Cardiac muscle cell (in vitro differentiated cells and primary cell): ENCODE measurements around the gene BCS1L. TPM values are rescaled to one million over a fixed set of nuclear protein-coding genes. Genes with fewer than 3 reads are reported as not detected.

ENCODE experiments used
- DNase-seq, 2 donors: peaks; one replicate each; pipeline versions ENCODE4 v3.0.0 to v3.0.0-alpha.2; 2010 to 2017; ENCODE audit warnings: low read depth in 1 of 2, low spot score in 1 of 2
- H3K27ac ChIP-seq: fragments of 200-600 bp; sonication (generic); 2 replicates; pipeline ENCODE4 v1.5.1; 2016
- H3K27me3 ChIP-seq: fragments of 200-600 bp; sonication (generic); 2 replicates; pipeline ENCODE4 v1.6.0; 2016; ENCODE audit warnings: control low read depth
- H3K36me3 ChIP-seq: fragments of 200-600 bp; sonication (generic); 2 replicates; pipeline ENCODE4 v1.5.1; 2016; ENCODE audit warnings: control low read depth
- H3K4me1 ChIP-seq: fragments of 200-600 bp; sonication (generic); 2 replicates; pipeline ENCODE4 v1.8.1; 2017; ENCODE audit warnings: low read depth, mild to moderate bottlenecking, mixed run types
- H3K4me3 ChIP-seq: fragments of 200-600 bp; sonication (generic); 2 replicates; pipeline ENCODE4 v1.5.1; 2016; ENCODE audit warnings: mild to moderate bottlenecking
- H3K9me3 ChIP-seq: fragments of 200-600 bp; sonication (generic); 2 replicates; pipeline ENCODE4 v1.5.1; 2017; ENCODE audit warnings: low read depth, mild to moderate bottlenecking, control low read depth
- CTCF ChIP-seq: IDR thresholded peaks from 2 replicates; pipeline ENCODE4 v1.5.1; 2012; ENCODE audit warnings: low read depth, mild to moderate bottlenecking, low read length
- polyA plus RNA-seq: library from polyadenylated mRNA; unstranded; fragments of >200 nt; fragmentation: Nextera tagmentation; extraction: Ambion mirVana; gene quantifications from 2 replicates; pipeline ENCODE4 v1.2.1, GENCODE V29; 2016
- total RNA-seq: library from RNA; depleted of rRNA; stranded (reverse); fragments of >200 nt; gene quantifications from 2 replicates; pipeline ENCODE4 v1.2.3, GENCODE V29; 2016

Gene BCS1L
- total and polyA plus RNA-seq, 2 experiments from 2014 or later, result 28.6 to 67.0 TPM

DNA sequence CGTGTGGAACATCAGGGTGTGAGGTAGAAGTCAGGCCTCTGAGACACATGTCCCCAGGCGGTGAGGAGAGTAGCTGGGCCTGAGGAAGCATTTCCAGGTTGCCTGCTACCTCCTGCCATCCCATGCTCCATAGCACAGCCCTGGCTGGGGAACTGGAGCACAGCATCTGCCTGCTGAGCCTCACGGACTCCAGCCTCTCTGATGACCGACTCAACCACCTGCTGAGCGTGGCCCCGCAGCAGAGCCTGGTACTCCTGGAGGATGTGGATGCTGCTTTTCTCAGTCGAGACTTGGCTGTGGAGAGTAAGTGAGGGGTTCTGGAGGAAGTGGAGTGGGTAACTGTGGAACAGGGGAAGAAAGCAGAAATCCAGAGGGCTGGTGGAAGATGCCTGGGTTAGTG, 2.9 kb downstream of the BCS1L start:
- DNase-seq, result no peak
- Histone ChIP-seq H3K27me3 (no peaks in the 10 kb centered on the region), H3K4me1 (peaks cover 3% of the 10 kb centered on the region), H3K4me3 (no peak overlapping the region), H3K9me3 (no peaks in the 10 kb centered on the region), H3K27ac (no peak overlapping the region), H3K36me3 (peaks cover 29% of the 10 kb centered on the region)
- TF ChIP-seq CTCF, result no peak

GRCh38 chr2:218662827-218663226, 3.3 kb downstream of the BCS1L start:
- H3K36me3 ChIP-seq, result peaks cover 31% of the 10 kb centered on the region
- no peak overlapping the region for H3K4me3 ChIP-seq
- DNase-seq, result no peak
- no peaks in the 10 kb centered on the region for H3K9me3 ChIP-seq
- no peaks in the 10 kb centered on the region for H3K27me3 ChIP-seq
- no peak overlapping the region for H3K27ac ChIP-seq
- TF ChIP-seq CTCF, result no peak
- peaks cover 3% of the 10 kb centered on the region for H3K4me1 ChIP-seq

DNA sequence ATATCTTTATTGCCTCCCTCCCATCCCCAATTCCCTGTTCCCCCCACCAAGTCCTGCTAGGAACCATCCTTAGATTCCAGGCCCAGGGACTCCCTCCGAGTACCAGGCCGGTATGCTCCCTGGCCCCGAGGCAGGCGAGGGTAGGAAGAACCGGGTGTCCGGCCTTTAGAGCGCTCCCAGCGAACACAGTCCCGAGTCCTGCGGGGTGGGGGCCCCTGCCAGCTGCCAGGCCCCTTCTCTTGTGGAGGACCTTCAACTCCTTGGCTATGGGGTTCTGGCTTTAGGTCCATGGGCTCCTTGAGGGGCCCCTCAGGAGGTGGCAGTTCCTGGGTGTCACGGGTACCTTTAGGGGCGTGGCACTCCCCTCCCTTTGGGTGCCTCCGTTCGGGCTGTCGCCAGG, 4.4 kb downstream of the BCS1L start:
- Histone ChIP-seq H3K4me3 (no peak overlapping the region), H3K27me3 (no peaks in the 10 kb centered on the region), H3K4me1 (peaks cover 3% of the 10 kb centered on the region), H3K27ac (no peak overlapping the region), H3K9me3 (no peaks in the 10 kb centered on the region), H3K36me3 (peaks cover 32% of the 10 kb centered on the region)
- no peak for TF ChIP-seq CTCF
- DNase-seq, result no peak

DNA sequence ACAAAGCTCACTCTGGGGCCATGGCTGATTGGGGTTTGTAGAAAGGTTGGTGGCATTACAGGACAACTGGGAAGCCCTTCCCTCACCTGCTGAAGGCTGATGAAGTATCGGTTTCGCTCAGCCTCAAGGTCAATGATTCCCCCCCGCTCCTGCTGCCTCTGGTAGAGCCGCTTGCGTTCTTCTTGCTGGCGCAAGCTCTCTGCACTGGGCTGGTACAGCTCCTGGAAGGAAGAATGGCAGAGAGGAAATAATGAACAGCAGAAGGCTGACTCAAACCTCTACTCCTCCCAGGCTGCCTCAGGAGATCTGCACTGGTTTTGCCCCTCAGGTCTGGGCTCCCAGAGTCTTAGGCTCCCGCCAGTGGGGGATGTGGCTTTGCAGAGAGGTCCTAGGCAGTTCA, 5.2 kb downstream of the BCS1L start:
- peaks cover 32% of the 10 kb centered on the region for H3K36me3 ChIP-seq
- TF ChIP-seq CTCF, result no peak
- DNase-seq, result no peak
- H3K4me1 ChIP-seq, result peaks cover 3% of the 10 kb centered on the region
- H3K27me3 ChIP-seq, result no peaks in the 10 kb centered on the region
- no peaks in the 10 kb centered on the region for H3K9me3 ChIP-seq
- no peak overlapping the region for H3K4me3 ChIP-seq
- H3K27ac ChIP-seq, result no peak overlapping the region

- no peak for TF ChIP-seq CTCF
- Histone ChIP-seq H3K4me3 (peak overlapping the region; percentile 82), H3K27me3 (no peaks in the 10 kb centered on the region), H3K9me3 (no peaks in the 10 kb centered on the region), H3K36me3 (peaks cover 16% of the 10 kb centered on the region), H3K27ac (peak overlapping the region; percentile 81), H3K4me1 (peaks cover 3% of the 10 kb centered on the region)
- peak in 1 of 2 donors; percentile 9 for DNase-seq
Observed at GRCh38 chr2:218671097-218671653, 11.7 kb downstream of the BCS1L start.
